C4-2B (cell line): ENCODE data around the gene ICAM5.
A peak's percentile ranks its signal among the peaks of the same experiment; 100 is the strongest.
"Not testable (repeated sequence)": the region's sequence is repeated elsewhere in the genome, so short reads cannot be mapped to it uniquely, and the experiment has no call there.

ENCODE experiments used
- H3K27ac ChIP-seq: fragments of 450-650 bp; 2 replicates; pipeline ENCODE4 v1.5.1; 2017
- CTCF ChIP-seq: fragments of 450-650 bp; conservative IDR thresholded peaks from 2 replicates; pipeline ENCODE4 v1.5.1; 2017; ENCODE audit warnings: mild to moderate bottlenecking
- ZFX ChIP-seq: fragments of 450-650 bp; IDR thresholded peaks from 2 replicates; pipeline ENCODE4 v1.6.1; 2017

Gene ICAM5

GRCh38 chr19:10271543-10272086 is 18.1 kb upstream of the ICAM5 start:
- peak overlapping the region; percentile 73 for H3K27ac ChIP-seq
- no peak for TF ChIP-seq CTCF
- no peak for TF ChIP-seq ZFX

- no peak overlapping the region for H3K27ac ChIP-seq
- TF ChIP-seq ZFX (no peak), CTCF (no peak)
Observed at GRCh38 chr19:10274589-10274988, 15.2 kb upstream of the ICAM5 start.

- TF ChIP-seq ZFX (no peak), CTCF (no peak)
- no peak overlapping the region for H3K27ac ChIP-seq
Observed at GRCh38 chr19:10277795-10278589, 11.8 kb upstream of the ICAM5 start.

GRCh38 chr19:10278935-10279334 is 10.8 kb upstream of the ICAM5 start:
- TF ChIP-seq CTCF, result no peak
- TF ChIP-seq ZFX, result no peak

GRCh38 chr19:10279737-10280442 is 9.9 kb upstream of the ICAM5 start:
- TF ChIP-seq CTCF (no peak), ZFX (no peak)
- no peak overlapping the region for H3K27ac ChIP-seq

More at GRCh38 chr19:10278935-10279334, 10.8 kb upstream of the ICAM5 start:
- no peak overlapping the region for H3K27ac ChIP-seq

- H3K27ac ChIP-seq, result not testable (repeated sequence)
Observed at GRCh38 chr19:10282043-10282442, 7.7 kb upstream of the ICAM5 start.

- TF ChIP-seq CTCF, result no peak
- TF ChIP-seq ZFX, result no peak
- no peak overlapping the region for H3K27ac ChIP-seq
Observed at GRCh38 chr19:10283301-10284064, 6.3 kb upstream of the ICAM5 start.
